ENCODE data around the gene PARP12. TPM values are rescaled to one million over a fixed set of nuclear protein-coding genes. Genes with fewer than 3 reads are reported as not detected.

The PARP12 gene
- total and polyA plus RNA-seq, 9 of the 15 experiments (the other 6 are each of a cell fraction or from before 2014, with no cell fraction given) = 4.6 to 40.4 (median 23.5) TPM

- TF ChIP-seq MTF1 (CRISPR knock-in tag; IDR thresholded peaks at IDR 0.05; ENCODE audit: borderline replicate concordance) (no peak), MXI1 (IDR thresholded peaks at IDR 0.05; ENCODE audit: low read depth, low read length) (peak; percentile 86), NFE2 (IDR thresholded peaks at IDR 0.05; ENCODE audit: low read depth) (no peak), ZBTB43 (CRISPR knock-in tag; IDR thresholded peaks at IDR 0.05) (0 out of 2 replicates have a peak, but pooled peaks have one; percentile 46), KHSRP (IDR thresholded peaks at IDR 0.05) (no peak), ZNF143 (CRISPR knock-in tag; IDR thresholded peaks at IDR 0.05) (no peak), ARID4B (CRISPR knock-in tag; IDR thresholded peaks at IDR 0.05) (peak; percentile 99), SRSF3 (IDR thresholded peaks at IDR 0.05; ENCODE audit: insufficient read depth, low read length) (no peak), BRF1 (IDR thresholded peaks at IDR 0.05; ENCODE audit: borderline replicate concordance, extremely low read depth, insufficient read length) (no peak), GATAD2A (IDR thresholded peaks at IDR 0.05) (0 out of 2 replicates have a peak, but pooled peaks have one; percentile 34), CBFA2T2 (conservative IDR thresholded peaks at IDR 0.05) (no peak), MLLT1 (IDR thresholded peaks at IDR 0.05) (no peak), MCM3 (IDR thresholded peaks at IDR 0.05) (no peak), MBD1 (CRISPR knock-in tag; IDR thresholded peaks at IDR 0.05) (no peak), ZKSCAN3 (CRISPR knock-in tag; IDR thresholded peaks at IDR 0.05) (no peak), SMARCA4 (IDR thresholded peaks at IDR 0.05) (no peak)
These were observed at the start of gene PARP12 (continued) for GRCh38 chr7:140062528-140063299.

Measured in K562 (cell line).